Neural cell (in vitro differentiated cells): ENCODE measurements around the gene BLM.

ENCODE experiments used
- CTCF ChIP-seq: fragments of 450-650 bp; IDR thresholded peaks from 2 replicates; pipeline ENCODE4 v1.5.1; 2014; ENCODE audit warnings: antibody characterized with exemption, mild to moderate bottlenecking, moderate library complexity; ENCODE audit not compliant: poor library complexity, severe bottlenecking
- EP300 ChIP-seq: fragments of 450-650 bp; conservative IDR thresholded peaks from 2 replicates; pipeline ENCODE4 v1.6.1; 2014; ENCODE audit warnings: antibody characterized with exemption, mild to moderate bottlenecking, moderate library complexity; ENCODE audit not compliant: poor library complexity, severe bottlenecking
- POLR2AphosphoS5 ChIP-seq: IDR thresholded peaks from 2 replicates; pipeline ENCODE4 v1.6.1; 2012
- RAD21 ChIP-seq: fragments of 450-650 bp; conservative IDR thresholded peaks from 2 replicates; pipeline ENCODE4 v1.6.1; 2014; ENCODE audit warnings: antibody characterized with exemption, mild to moderate bottlenecking, moderate library complexity
- SMC3 ChIP-seq: fragments of 450-650 bp; conservative IDR thresholded peaks from 2 replicates; pipeline ENCODE4 v1.6.1; 2014; ENCODE audit warnings: antibody characterized with exemption, mild to moderate bottlenecking, moderate library complexity; ENCODE audit not compliant: poor library complexity
- TAF1 ChIP-seq: IDR thresholded peaks from 2 replicates; pipeline ENCODE4 v1.6.1; 2012; ENCODE audit warnings: low read depth

GRCh38 chr15:90812171-90812957 lies 95.2 kb downstream of the BLM start:
- TF ChIP-seq CTCF (no peak), POLR2AphosphoS5 (no peak), RAD21 (no peak), TAF1 (no peak), EP300 (no peak), SMC3 (no peak)
